ENCODE results near the gene FALEC. TPM values are rescaled to one million over a fixed set of nuclear protein-coding genes. Genes with fewer than 3 reads are reported as not detected.

Gene FALEC
- total and polyA plus RNA-seq, 9 of the 15 experiments (the other 6 are each of a cell fraction or from before 2014, with no cell fraction given), result 0.15 to 1.8 (median 0.53) TPM; not detected in 5

DNA sequence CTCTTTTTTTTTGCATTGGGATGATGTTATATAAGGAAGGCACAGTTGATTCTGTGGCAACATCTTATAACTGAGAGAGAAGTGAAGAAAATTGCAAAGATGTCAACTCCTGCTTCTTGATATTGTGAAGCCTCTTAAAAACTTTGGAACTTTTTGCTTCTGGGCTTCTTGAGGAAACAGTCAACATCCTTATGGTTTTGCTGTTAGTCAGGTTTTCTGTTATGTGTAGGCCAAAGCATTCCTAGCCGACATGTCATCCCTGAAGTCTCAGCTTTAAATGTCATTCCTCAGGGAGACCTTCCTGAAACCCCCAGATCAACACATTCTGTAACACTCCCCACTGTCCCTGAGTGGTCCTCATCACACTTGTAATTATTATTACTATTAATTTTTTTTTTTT lies 12.6 kb downstream of the FALEC start:
- H2AFZ ChIP-seq (ENCODE audit: low read depth, low read length), result no peak overlapping the region
- ChIA-PET POLR2A (interaction anchor here (1.5 kb wide), 1 partner anchor 10 kb away, joined by 3 read pairs; no protein-coding TSS in a partner anchor), CTCF (ENCODE audit: low intra/inter-chr PET ratio) (no interaction called here)
- no peak overlapping the region for H3K4me2 ChIP-seq (ENCODE audit: insufficient read depth, low read length)
- no peaks in the 10 kb centered on the region for H3K79me2 ChIP-seq (ENCODE audit: control insufficient read depth, insufficient read depth, low read length)
- no peaks in the 10 kb centered on the region for H4K20me1 ChIP-seq (replicated peaks; ENCODE audit: control insufficient read depth, insufficient read depth, low read length)
- intact Hi-C loops (cut with micrococcal nuclease), result no loop called here
- H3K9me1 ChIP-seq (ENCODE audit: control insufficient read depth, insufficient read depth, low read length), result no peaks in the 10 kb centered on the region
- no TSS peak for BruUV-seq (replicated peaks)
- WGBS (ENCODE audit: insufficient coverage, low coverage, missing lambda C conversion rate), result 100% methylated on average over 1 of the region's 1 CpG
- peaks cover 6 to 9% of the 10 kb centered on the region in 2 experiments; a peak in 4 of 5 replicates for H3K4me1 ChIP-seq (replicated peaks in 1 of 2; ENCODE audit: control insufficient read depth in 2 of 2, insufficient read depth in 2 of 2, low read length in 2 of 2)
- no peak overlapping the region for H3K9ac ChIP-seq (ENCODE audit: insufficient read depth in 1 of 2, low read depth in 2 of 2, low read length in 2 of 2)
- DNase-seq (ENCODE audit: extremely low read depth in 1 of 4, low spot score in 3 of 4), result no peak
- no peaks in the 10 kb centered on the region for H3K9me3 ChIP-seq (replicated peaks; ENCODE audit: control insufficient read depth, insufficient read depth, low read depth, low read length)
- ATAC-seq, result no peak
- no peak for TF ChIP-seq ETV1 (tag; conservative IDR thresholded peaks at IDR 0.05; ENCODE audit: low read depth)
- TF ChIP-seq ZNF347 (CRISPR knock-in tag; IDR thresholded peaks at IDR 0.05; ENCODE audit: low read depth), result no peak
- TF ChIP-seq, protein P1, sequence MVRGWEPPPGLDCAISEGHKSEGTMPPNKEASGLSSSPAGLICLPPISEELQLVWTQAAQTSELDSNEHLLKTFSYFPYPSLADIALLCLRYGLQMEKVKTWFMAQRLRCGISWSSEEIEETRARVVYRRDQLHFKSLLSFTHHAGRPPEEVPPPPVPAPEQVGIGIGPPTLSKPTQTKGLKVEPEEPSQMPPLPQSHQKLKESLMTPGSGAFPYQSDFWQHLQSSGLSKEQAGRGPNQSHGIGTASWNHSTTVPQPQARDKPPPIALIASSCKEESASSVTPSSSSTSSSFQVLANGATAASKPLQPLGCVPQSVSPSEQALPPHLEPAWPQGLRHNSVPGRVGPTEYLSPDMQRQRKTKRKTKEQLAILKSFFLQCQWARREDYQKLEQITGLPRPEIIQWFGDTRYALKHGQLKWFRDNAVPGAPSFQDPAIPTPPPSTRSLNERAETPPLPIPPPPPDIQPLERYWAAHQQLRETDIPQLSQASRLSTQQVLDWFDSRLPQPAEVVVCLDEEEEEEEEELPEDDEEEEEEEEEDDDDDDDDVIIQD (CRISPR knock-in tag; IDR thresholded peaks at IDR 0.05), result no peak
- no peak for TF ChIP-seq MAZ (CRISPR knock-in tag; conservative IDR thresholded peaks at IDR 0.05 in 1 of 2, IDR thresholded peaks at IDR 0.05 in 1 of 2)
- TF ChIP-seq ZNF75A (CRISPR knock-in tag; IDR thresholded peaks at IDR 0.05), result no peak
- no peak for TF ChIP-seq MECOM (CRISPR knock-in tag; IDR thresholded peaks at IDR 0.05)
- no peak for TF ChIP-seq STAT5A (IDR thresholded peaks at IDR 0.05; ENCODE audit: borderline replicate concordance, low read length)
- TF ChIP-seq BCL6 (CRISPR knock-in tag; IDR thresholded peaks at IDR 0.05), result no peak
- no peak for TF ChIP-seq NCOA4 (IDR thresholded peaks at IDR 0.05; ENCODE audit: partially characterized antibody)
- no peak for TF ChIP-seq TAF15 (IDR thresholded peaks at IDR 0.05; ENCODE audit: low read depth, low read length)
- TF ChIP-seq, protein P2, sequence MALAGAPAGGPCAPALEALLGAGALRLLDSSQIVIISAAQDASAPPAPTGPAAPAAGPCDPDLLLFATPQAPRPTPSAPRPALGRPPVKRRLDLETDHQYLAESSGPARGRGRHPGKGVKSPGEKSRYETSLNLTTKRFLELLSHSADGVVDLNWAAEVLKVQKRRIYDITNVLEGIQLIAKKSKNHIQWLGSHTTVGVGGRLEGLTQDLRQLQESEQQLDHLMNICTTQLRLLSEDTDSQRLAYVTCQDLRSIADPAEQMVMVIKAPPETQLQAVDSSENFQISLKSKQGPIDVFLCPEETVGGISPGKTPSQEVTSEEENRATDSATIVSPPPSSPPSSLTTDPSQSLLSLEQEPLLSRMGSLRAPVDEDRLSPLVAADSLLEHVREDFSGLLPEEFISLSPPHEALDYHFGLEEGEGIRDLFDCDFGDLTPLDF (CRISPR knock-in tag; IDR thresholded peaks at IDR 0.05), result no peak
- no peak for TF ChIP-seq HDAC6 (IDR thresholded peaks at IDR 0.05; ENCODE audit: low read depth, low read length)
- no peak for TF ChIP-seq E2F3 (CRISPR knock-in tag; IDR thresholded peaks at IDR 0.05)
- no peak for TF ChIP-seq RBM22 (IDR thresholded peaks at IDR 0.05; ENCODE audit: low read depth, low read length, poor library complexity, severe bottlenecking)
- TF ChIP-seq ZNF24 (IDR thresholded peaks at IDR 0.05), result no peak
- TF ChIP-seq TAF9B (IDR thresholded peaks at IDR 0.05; ENCODE audit: partially characterized antibody), result no peak
- in situ Hi-C loops (cut with MboI), result no loop called here
- no peak overlapping the region for H3K4me3 ChIP-seq
- H3K27ac ChIP-seq (ENCODE audit: extremely low read depth, low read depth, low read length), result no peak overlapping the region
- peak; percentile 71 for FAIRE-seq
- no peaks in the 10 kb centered on the region for H3K27me3 ChIP-seq (ENCODE audit: control insufficient read depth in 2 of 2, insufficient read depth in 2 of 2, low read length in 2 of 2)
- no peaks in the 10 kb centered on the region for H3K36me3 ChIP-seq (ENCODE audit: control insufficient read depth, insufficient read depth, low read length)

Data from K562 (cell line).